Neuronal stem cell (in vitro differentiated cells): ENCODE results near the gene PTPRG.
A peak's percentile ranks its signal among the peaks of the same experiment; 100 is the strongest.

ENCODE experiments used
- DNase-seq: peaks from one replicate; pipeline ENCODE4 v3.0.0-alpha.2; 2013; ENCODE audit warnings: low spot score
- H2AFZ ChIP-seq: one replicate; pipeline ENCODE4 v1.6.1; 2013; ENCODE audit warnings: mild to moderate bottlenecking, low read length, inconsistent platforms
- H2AK5ac ChIP-seq: 2 replicates; pipeline ENCODE4 v1.6.1; 2013; ENCODE audit warnings: low read depth, mild to moderate bottlenecking, inconsistent platforms, low read length, moderate library complexity, mixed read lengths
- H2BK120ac ChIP-seq: 2 replicates; pipeline ENCODE4 v1.6.1; 2013; ENCODE audit warnings: low read depth, mild to moderate bottlenecking, inconsistent platforms, low read length, moderate library complexity, mixed read lengths
- H2BK12ac ChIP-seq: one replicate; pipeline ENCODE4 v1.6.1; 2013; ENCODE audit warnings: low read length, inconsistent platforms
- H2BK15ac ChIP-seq: 2 replicates; pipeline ENCODE4 v1.6.1; 2013; ENCODE audit warnings: mild to moderate bottlenecking, low read length, inconsistent platforms, mixed read lengths
- H2BK5ac ChIP-seq: one replicate; pipeline ENCODE4 v1.6.1; 2013; ENCODE audit warnings: inconsistent platforms, mild to moderate bottlenecking, low read length, moderate library complexity
- H3K14ac ChIP-seq: one replicate; pipeline ENCODE4 v1.6.1; 2013; ENCODE audit warnings: low read length, inconsistent platforms
- H3K18ac ChIP-seq: 2 replicates; pipeline ENCODE4 v1.6.1; 2013; ENCODE audit warnings: low read length, inconsistent platforms
- H3K23ac ChIP-seq: 2 replicates; pipeline ENCODE4 v1.6.1; 2013; ENCODE audit warnings: low read depth, mild to moderate bottlenecking, mixed read lengths, low read length, inconsistent platforms; ENCODE audit not compliant: poor library complexity
- H3K27ac ChIP-seq: replicated peaks from 3 replicates; pipeline ENCODE4 v1.5.1; 2013; ENCODE audit warnings: low read length, inconsistent platforms
- H3K27me3 ChIP-seq, 3 experiments: 2 replicates each; pipeline ENCODE4 v1.6.1; 2013; ENCODE audit warnings: low read length in 3 of 3, mild to moderate bottlenecking in 2 of 3, inconsistent platforms in 1 of 3, low read depth in 1 of 3, mixed read lengths in 1 of 3, moderate library complexity in 1 of 3; ENCODE audit not compliant: control insufficient read depth in 3 of 3, insufficient read depth in 3 of 3
- H3K36me3 ChIP-seq, 2 donors: replicated peaks in 1 of 2; 2 replicates each; pipeline ENCODE4 v1.6.1; 2013; ENCODE audit warnings: low read length in 2 of 2; ENCODE audit not compliant: control insufficient read depth in 2 of 2, insufficient read depth in 2 of 2
- H3K4ac ChIP-seq: 2 replicates; pipeline ENCODE4 v1.6.1; 2013; ENCODE audit warnings: inconsistent platforms, mild to moderate bottlenecking, low read length, moderate library complexity
- H3K4me1 ChIP-seq, 2 donors: 1 replicate in 1 of 2; 2 replicates in 1 of 2; pipeline ENCODE4 v1.6.1; 2013; ENCODE audit warnings: low read length in 2 of 2, low read depth in 1 of 2; ENCODE audit not compliant: control insufficient read depth in 2 of 2, insufficient read depth in 1 of 2
- H3K4me2 ChIP-seq: one replicate; pipeline ENCODE4 v1.6.1; 2013; ENCODE audit warnings: mild to moderate bottlenecking, low read length, inconsistent platforms; ENCODE audit not compliant: insufficient read depth, poor library complexity, severe bottlenecking
- H3K4me3 ChIP-seq, 2 donors: 2 replicates each; pipeline ENCODE4 v1.5.1; 2013; ENCODE audit warnings: low read length in 2 of 2, mild to moderate bottlenecking in 2 of 2, inconsistent platforms in 1 of 2, moderate library complexity in 1 of 2
- H3K79me1 ChIP-seq: one replicate; pipeline ENCODE4 v1.6.1; 2013; ENCODE audit warnings: low read depth, mild to moderate bottlenecking, inconsistent platforms, low read length, moderate library complexity
- H3K9ac ChIP-seq: one replicate; pipeline ENCODE4 v1.6.1; 2013; ENCODE audit warnings: mild to moderate bottlenecking, low read depth, low read length, inconsistent platforms; ENCODE audit not compliant: poor library complexity
- H3K9me3 ChIP-seq, 2 donors: replicated peaks in 1 of 2; 2 replicates each; pipeline versions ENCODE3 to v1.6.1; 2013; ENCODE audit warnings: low read length in 2 of 2, mild to moderate bottlenecking in 2 of 2, inconsistent platforms in 1 of 2, low read depth in 1 of 2, mixed read lengths in 1 of 2, moderate library complexity in 1 of 2; ENCODE audit not compliant: control insufficient read depth in 2 of 2, insufficient read depth in 1 of 2
- H4K8ac ChIP-seq: one replicate; pipeline ENCODE4 v1.6.1; 2013; ENCODE audit warnings: low read depth, mild to moderate bottlenecking, inconsistent platforms, low read length, moderate library complexity
- H4K91ac ChIP-seq: one replicate; pipeline ENCODE4 v1.6.1; 2013; ENCODE audit warnings: low read length, low read depth, mild to moderate bottlenecking, inconsistent platforms; ENCODE audit not compliant: poor library complexity
- WGBS, 2 donors: extraction: QIAGEN DNeasy Blood & Tissue Kit; methylation state at CpG; one replicate each; pipeline ENCODE4 v1.1.7; 2013; ENCODE audit warnings: missing lambda C conversion rate in 2 of 2, mixed read lengths in 1 of 2; ENCODE audit not compliant: insufficient read length in 2 of 2, insufficient replicate concordance in 1 of 2; ENCODE audit errors: extremely low coverage in 2 of 2; 5-methylcytosine and 5-hydroxymethylcytosine counted together

PTPRG gene

DNA sequence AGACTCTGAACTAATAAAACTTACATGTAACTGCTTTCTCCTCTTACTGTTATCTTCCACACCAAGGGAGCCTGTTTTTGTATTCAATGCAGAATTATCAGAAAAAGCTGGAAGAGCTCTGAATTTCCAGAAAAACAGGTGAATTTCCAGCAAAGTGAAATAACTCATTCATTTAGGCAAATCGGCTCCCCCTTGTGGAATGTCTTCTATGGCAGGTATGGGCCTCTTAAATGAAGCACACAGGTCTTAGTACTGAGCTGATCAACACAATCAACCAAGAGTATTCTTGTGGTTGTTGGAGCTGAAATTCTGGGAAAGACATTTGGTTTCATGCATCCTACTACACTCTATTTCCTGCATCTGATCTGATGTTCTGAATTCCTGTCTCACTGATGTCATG, 31.0 kb upstream of the PTPRG start:
- H2AK5ac ChIP-seq = no peak overlapping the region
- peak; percentile 51 for DNase-seq

DNA sequence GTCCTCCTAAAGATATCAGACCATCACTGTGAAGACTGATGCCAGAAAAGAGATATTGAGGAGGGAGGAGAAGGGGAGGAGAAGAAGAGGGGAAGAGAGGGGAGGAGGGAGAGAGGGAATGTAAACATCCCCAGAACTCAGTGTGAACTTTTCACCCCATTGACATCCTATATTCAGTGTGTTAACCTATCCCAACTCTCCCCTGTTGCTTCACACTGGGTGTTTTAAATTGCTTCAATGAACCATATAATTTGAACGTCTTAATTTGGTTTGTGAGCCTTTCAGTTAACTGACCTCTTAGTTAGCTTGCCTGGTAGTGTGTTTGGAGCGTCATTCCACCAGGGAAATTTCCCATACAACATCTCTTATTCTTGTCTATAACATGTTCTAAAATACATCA, 29.8 kb upstream of the PTPRG start:
- Histone ChIP-seq H4K8ac (no peak overlapping the region), H2BK15ac (no peak overlapping the region), H2BK5ac (no peak overlapping the region), H3K9me3 (no peaks in the 10 kb centered on the region), H3K4me1 (peaks cover 0 to 16% of the 10 kb centered on the region in 2 donors), H2AK5ac (no peak overlapping the region), H3K4ac (no peak overlapping the region), H3K27me3 (peaks cover 0 to 91% (median 0%) of the 10 kb centered on the region in 3 experiments), H2BK12ac (no peak overlapping the region), H3K79me1 (no peaks in the 10 kb centered on the region), H3K27ac (peak overlapping the region; percentile 12), H2BK120ac (no peak overlapping the region), H2AFZ (no peak overlapping the region), H3K14ac (no peak overlapping the region), H3K23ac (no peak overlapping the region), H3K4me2 (peak overlapping the region; percentile 28), H3K18ac (no peak overlapping the region), H3K9ac (no peak overlapping the region), H3K4me3 (no peak overlapping the region), H4K91ac (no peak overlapping the region), H3K36me3 (no peaks in the 10 kb centered on the region)
- peak; percentile 71 for DNase-seq
- no CpG with 5 or more reads among the region's 2 CpGs for WGBS, 2 donors

More for the DNA sequence above, 31.0 kb upstream of the PTPRG start:
- H3K4me1 ChIP-seq = peaks cover 0 to 15% of the 10 kb centered on the region in 2 donors
- H3K4me2 ChIP-seq = no peak overlapping the region
- H2BK15ac ChIP-seq = no peak overlapping the region
- no peak overlapping the region for H2BK12ac ChIP-seq
- H3K27ac ChIP-seq = no peak overlapping the region
- no peaks in the 10 kb centered on the region for H3K9me3 ChIP-seq
- H2BK5ac ChIP-seq = no peak overlapping the region
- no peak overlapping the region for H3K9ac ChIP-seq
- no peak overlapping the region for H4K8ac ChIP-seq
- no peaks in the 10 kb centered on the region for H3K36me3 ChIP-seq
- H3K18ac ChIP-seq = no peak overlapping the region
- no peak overlapping the region for H3K23ac ChIP-seq
- H3K27me3 ChIP-seq = peaks cover 0 to 91% (median 0%) of the 10 kb centered on the region in 3 experiments
- no peak overlapping the region for H2AFZ ChIP-seq
- no peak overlapping the region for H3K4me3 ChIP-seq
- WGBS, 2 donors = no CpG with 5 or more reads among the region's 1 CpG
- no peak overlapping the region for H3K4ac ChIP-seq
- H3K79me1 ChIP-seq = no peaks in the 10 kb centered on the region
- no peak overlapping the region for H2BK120ac ChIP-seq
- H4K91ac ChIP-seq = no peak overlapping the region
- H3K14ac ChIP-seq = no peak overlapping the region

DNA sequence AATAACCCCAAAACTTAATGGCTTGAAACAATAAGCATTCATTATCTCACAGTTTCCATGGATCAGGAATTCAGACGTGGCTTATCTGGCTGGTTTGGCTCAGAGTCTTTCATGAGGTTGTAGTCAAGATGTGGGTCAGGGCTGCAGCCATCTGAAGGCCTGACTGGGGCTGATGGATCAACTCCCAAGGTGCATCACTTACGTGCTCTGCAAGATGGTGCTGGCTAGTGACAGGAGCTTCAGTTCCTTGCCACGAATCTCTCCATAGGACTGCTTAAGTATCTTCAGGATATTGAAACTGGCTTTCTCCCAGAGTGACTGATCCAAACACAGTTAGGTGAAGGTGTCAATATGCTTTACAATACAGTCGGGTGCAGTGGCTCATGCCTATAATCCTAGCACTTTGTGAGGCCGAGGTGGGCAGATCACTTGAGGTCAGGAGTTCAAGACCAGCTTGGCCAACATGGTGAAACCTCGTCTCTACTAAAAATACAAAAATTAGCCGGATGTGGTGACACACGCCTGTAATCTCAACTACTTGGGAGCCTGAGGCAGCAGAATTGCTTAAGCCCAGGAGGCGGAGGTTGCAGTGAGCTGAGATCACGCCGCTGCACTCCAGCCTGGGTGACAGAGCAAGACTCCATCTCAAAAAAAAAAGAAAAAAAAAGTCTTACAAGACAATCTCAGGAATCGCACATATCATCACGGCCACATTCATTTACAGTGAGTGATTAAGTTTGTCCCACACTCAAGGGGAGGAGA, 28.5 kb upstream of the PTPRG start:
- DNase-seq = no peak
- Histone ChIP-seq H3K9me3 (no peaks in the 10 kb centered on the region), H3K36me3 (no peaks in the 10 kb centered on the region), H2BK120ac (no peak overlapping the region), H3K14ac (no peak overlapping the region), H3K4ac (no peak overlapping the region), H3K23ac (no peak overlapping the region), H2BK15ac (no peak overlapping the region), H2AFZ (no peak overlapping the region), H3K18ac (no peak overlapping the region), H3K4me3 (no peak overlapping the region), H3K79me1 (no peaks in the 10 kb centered on the region), H3K4me2 (no peak overlapping the region), H3K4me1 (peaks cover 5 to 26% of the 10 kb centered on the region in 2 donors), H4K91ac (no peak overlapping the region), H3K27ac (no peak overlapping the region), H4K8ac (no peak overlapping the region), H2AK5ac (no peak overlapping the region), H3K9ac (no peak overlapping the region), H2BK12ac (no peak overlapping the region), H2BK5ac (no peak overlapping the region), H3K27me3 (peaks cover 0 to 86% (median 0%) of the 10 kb centered on the region in 3 experiments)
- no CpG with 5 or more reads among the region's 13 CpGs for WGBS, 2 donors

DNA sequence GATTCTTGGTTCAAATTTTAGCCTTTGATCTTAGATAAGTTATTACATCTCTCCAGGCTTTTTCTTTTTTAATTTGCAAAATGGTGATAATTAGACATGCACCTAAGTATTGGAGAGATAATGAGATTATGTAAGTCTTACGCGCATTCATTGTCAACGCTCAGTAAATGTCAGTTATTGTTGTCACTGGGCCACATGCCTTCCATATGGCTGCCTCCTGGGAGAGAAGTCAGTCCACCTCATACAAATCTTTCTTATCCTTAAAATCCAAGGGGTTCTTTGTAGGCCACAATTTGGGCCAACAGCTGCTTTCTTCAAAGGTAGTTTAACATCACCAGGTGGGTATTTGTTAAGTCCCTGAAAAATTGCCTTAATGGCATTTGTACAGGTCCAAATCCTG, 25.5 kb upstream of the PTPRG start:
- no peak overlapping the region for H3K4me3 ChIP-seq

More for the DNA sequence above, 25.5 kb upstream of the PTPRG start:
- Histone ChIP-seq H3K9ac (no peak overlapping the region), H3K27me3 (peaks cover 0 to 86% (median 0%) of the 10 kb centered on the region in 3 experiments), H3K23ac (no peak overlapping the region), H2AK5ac (no peak overlapping the region), H3K4me2 (no peak overlapping the region), H4K8ac (no peak overlapping the region), H3K18ac (no peak overlapping the region), H3K79me1 (no peaks in the 10 kb centered on the region), H3K4ac (no peak overlapping the region), H3K9me3 (no peaks in the 10 kb centered on the region), H3K27ac (no peak overlapping the region), H4K91ac (no peak overlapping the region), H2AFZ (no peak overlapping the region), H3K4me1 (peaks cover 5 to 25% of the 10 kb centered on the region in 2 donors), H2BK12ac (no peak overlapping the region), H2BK15ac (no peak overlapping the region), H3K36me3 (no peaks in the 10 kb centered on the region), H2BK5ac (no peak overlapping the region), H3K14ac (no peak overlapping the region), H2BK120ac (no peak overlapping the region)
- WGBS, 2 donors = no CpG with 5 or more reads among the region's 3 CpGs
- no peak for DNase-seq
